ENCODE measurements around the gene LPAR2.
"Not testable (repeated sequence)": the region's sequence is repeated elsewhere in the genome, so short reads cannot be mapped to it uniquely, and the experiment has no call there.

The LPAR2 gene

DNA sequence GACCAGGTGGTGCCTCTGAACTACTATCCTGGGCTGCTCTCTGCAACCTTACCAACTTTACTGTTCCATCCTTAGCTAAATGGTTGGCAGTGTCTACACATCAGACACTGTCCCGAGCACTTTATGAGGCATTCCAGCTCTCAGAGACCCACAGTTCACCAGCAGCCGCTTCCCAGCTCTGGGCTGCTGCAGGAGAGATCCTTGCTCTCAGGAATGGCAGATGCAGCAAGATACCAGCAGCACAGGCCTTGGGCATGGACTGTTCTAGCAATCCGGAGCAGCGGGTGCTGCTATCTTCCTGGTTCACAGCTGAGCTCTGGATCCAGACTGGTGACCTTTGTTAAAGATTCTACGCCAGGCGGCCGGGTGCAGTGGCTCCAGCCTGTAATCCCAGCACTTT, 3.3 kb upstream of the LPAR2 start:
- DNase-seq (ENCODE audit: low spot score): no peak

DNA sequence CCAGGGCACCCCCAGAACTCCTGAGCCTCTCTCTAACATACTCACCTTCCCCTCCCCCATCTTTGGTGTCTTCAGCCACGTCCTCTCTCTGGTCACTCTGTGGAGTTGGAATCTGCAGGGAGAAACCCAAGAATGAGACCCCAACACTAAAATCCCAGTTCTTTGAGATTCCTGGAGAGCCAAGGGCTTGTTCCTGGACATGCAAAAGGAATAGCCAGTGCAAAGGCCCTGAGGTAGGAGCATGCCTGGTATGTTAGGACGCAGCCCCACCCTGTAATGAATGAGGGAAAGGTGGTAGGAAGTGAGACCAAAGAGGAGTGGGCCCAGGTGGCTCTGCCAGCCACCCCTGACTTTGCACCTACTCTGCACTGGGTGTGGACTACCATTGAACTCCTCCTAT, 2.4 kb upstream of the LPAR2 start:
- DNase-seq (ENCODE audit: low spot score): no peak

DNA sequence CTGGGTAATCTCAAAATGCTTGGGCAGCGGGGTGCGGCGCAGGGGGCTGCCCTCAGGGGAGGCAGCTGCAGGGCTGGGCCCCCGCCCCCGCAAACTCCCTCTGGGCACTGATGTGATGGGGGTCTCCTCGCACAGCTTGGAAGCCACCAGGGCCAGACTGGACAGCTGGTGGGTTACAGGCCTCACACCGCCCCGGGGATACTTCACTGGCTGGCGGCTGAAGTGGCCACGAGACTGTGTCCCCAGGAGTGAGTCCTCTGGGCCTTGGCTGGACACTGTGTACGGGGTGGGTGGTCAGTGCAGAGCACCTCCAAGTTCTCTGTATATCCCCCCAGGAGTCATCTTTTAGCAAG, 2.0 kb upstream of the LPAR2 start:
- no peak for DNase-seq (ENCODE audit: low spot score)

DNA sequence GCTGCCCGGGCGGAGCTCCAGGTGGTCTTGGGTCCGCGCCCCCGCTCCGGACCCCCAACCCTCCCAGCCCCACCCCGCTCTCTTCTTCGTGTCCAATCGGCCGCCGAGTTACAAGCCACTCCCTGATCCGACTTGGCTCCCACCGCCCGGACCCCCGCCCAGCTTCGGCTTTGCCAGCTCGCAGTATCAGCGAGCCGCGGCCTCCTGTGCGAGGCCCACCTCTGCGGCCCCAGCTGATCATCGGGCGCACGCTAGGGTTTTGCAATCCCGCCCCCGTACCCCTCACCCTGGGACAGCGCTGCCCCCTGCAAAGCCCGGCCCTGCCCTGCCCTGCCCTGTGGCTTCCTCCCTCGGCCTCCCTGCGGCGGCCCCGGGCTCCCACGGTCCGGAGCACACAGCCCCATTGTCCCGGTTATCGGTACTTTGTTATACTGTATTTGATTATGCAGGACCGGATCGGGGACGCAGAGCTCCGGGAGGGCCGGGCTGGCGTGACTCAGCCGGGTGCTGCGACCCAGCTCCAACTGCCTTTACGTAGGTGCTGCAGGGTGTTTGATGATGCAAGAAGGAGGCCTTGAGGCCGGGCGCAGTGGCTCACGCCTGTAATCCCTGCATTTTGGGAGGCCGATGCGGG, 598 bp upstream of the LPAR2 start:
- DNase-seq (ENCODE audit: low spot score): peak; percentile 43

DNA sequence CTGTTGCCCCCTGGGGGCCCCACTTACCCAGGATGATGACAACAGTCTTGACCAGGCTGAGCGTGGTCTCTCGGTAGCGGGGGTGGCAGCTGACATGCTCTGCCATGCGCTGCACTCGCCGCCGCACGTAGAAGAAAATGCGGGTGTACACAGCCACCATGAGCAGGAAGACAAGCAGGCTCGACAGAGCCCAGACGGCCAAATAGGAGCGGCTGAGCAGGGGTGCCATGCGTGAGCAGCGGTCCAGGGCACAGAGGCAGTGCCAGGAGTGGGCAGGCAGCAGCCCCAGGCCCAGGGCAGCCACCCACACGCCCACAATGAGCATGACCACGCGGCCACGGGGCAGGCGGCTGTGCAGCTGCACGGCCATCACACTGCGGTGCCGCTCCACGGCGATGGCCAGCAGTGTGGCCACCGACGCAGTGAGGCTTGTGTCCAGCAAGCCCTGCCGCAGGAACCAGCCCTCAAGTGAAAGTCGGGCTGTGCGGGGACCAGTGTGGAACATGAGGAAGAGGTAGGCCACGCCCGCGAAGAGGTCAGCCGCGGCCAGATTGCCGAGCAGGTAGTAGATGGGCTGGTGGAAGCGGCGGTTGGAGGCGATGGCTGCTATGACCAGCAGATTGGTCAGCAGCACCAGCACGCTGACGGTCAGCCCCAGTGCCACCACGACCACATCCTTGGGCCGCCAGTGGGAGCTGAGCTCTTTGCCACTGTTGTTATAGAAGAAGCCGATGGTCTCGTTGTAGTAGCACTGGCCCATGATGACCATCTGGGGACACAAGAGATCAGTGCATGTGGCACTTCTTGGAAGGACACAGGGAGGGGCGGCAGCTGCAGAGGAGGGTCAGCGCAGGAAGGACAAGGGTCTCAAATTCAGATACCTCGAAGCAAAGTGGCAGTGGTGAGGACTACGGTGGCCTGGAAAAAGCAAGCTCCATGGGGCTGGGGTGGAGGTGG, 1.2 kb downstream of the LPAR2 start:
- DNase-seq (ENCODE audit: low spot score): no peak

DNA sequence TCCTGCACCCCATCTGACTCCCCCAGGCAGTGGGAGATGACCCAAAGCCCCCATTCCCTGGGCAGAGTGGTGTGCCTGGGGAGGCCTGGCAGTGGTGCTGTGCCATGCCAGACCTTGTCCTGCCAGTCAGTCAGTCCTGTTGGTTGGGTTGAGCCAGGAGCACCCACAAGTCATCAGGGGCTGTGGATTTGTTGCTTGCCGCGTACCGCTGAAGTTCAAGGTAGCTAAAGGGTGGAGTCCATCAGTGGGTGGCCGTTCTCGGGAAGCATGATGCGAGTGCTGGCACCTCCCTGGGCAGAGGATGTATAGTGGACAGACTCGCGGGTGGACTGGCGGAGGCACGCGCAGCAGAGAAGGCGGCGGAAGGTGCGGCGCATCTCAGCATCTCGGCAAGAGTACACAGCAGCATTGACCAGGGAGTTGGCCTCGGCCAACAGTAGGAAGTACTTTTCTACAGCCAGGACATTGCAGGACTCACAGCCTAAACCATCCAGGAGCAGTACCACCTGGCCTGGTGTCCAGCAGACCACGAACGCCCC, 3.9 kb downstream of the LPAR2 start:
- no peak for DNase-seq (ENCODE audit: low spot score)

DNA sequence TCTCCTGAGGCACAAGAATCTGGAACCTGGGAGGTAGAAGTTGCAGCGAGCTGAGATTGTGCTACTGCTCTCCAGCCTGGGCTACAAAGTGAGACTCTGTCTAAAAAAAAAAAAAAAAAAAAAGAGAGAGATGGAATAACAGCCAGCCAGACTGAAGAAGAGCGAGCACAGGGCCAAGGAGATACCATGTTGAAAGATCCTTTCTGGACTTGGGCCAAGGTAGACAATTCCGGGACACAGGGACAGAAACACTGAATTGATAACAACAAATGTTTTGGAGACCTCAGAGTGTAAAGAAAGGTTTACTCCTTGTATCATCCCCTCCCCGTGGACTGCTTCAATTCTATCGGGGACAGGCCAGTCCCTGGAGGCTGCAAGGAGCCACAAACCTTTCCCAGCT, 4.6 kb downstream of the LPAR2 start:
- DNase-seq (ENCODE audit: low spot score): no peak

DNA sequence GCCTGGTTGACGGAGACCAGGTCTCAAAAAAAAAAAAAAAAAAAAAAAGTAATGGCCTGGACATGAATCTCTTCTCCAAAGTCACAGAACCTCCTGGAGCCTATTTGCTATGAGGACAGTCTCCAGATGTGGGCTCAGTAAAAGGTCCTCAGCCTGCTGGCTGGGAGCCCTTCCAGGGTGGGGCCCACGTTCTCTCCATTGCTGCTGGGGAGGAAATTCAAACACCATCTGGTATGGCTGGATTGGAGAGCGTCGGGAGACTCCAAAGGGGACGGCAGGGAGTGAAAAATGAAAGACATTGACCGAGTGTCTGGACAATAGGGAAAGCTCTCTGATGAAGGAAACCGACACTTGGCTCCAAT, 8.2 kb downstream of the LPAR2 start:
- no peak for DNase-seq (ENCODE audit: low spot score)

DNA sequence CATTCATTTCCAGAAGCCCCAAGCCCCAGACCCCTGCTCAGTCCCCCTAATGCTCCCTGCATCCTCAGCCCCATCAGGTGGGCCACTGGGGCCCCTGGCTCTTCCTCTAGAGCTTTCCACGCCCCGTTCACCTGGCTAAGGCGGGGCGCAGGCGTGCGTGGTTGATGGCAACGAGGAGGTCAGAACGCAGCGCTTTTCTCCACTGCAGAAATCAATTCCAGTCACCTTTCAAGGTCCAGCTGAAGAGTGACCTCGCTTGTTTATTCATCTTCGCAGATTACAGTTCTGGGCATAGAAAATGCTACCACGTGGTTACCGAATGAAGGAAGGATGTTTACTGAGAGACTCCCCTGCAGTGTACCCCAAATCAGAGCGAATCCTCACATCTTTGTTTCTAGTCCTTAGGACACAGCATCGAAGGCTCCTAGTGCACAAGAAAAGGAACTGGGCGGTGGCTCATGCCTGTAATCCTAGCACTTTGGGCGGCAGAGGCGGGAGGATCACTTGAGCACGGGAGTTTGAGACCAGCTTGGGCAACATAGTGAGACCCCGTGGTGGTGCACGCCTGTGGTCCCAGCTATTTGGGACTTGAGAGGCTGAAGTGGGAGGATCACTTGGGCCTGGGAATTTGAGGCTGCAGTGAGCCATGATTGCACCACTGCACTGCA, 8.7 kb downstream of the LPAR2 start:
- no peak for DNase-seq (ENCODE audit: low spot score)

DNA sequence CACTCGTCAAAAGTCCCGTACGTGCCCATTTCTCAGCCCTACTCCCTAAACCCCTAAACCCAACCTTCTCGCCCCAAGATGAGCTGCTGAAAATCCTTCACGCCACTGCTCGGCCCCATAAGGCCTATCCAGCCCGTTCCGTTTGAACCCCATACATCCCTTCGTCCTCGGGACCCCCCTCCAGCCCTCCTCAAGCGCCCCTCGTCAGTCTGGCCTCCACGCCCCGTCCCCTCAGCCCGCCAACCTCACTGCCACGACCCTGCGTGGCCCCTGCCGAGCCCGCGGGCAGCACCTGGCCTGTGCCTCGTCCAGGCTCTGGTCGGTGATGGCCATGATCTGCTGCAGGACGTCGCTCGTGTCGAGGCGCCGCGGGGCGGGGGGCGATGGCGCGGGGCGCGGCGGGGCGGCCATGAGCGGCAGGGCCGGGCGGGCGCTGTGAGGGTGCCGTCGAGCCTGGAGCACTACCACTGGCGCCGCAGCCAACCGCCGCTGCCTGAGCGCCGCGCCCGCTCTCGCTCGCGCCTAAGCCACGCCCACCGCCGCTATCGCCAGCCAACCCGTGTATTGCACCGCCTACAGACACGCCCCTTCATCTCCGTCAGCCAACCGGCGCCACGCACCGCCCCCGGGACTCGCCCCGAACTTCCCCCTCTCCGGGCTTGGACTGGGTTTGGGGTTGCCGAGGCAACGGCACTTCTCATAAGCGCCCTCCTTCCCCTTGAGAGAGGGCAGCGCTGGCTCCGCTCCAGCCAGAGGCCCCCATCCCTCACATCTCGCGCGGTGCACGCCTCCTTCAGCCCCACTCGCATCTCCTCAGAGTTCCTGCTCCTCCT, 9.6 kb downstream of the LPAR2 start, which contains the start of gene PBX4:
PBX4 (minus strand) TSS at position 469 of the 833 bp plus-strand sequence; CDS start at position 411, 58 bp downstream.
- DNase-seq (ENCODE audit: low spot score): peak; percentile 99

DNA sequence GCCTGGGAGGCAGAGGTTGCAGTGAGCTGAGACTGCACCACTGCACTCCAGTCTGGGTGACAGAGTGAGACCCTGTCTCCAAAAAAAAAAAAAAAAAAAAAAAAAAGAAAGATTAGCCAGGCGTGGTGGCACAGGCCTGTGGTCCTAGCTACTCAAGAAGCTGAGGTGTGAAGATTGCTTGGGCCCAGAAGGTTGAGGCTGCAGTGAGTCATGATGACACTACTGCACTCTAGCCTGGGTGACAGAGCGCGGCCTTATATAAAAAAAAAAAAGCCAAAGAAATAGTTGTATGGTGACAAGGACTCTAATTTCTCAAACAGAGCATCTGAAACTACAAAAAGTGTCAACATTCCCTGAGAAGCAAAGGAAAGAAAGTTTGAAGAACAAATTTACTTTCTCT, 12.9 kb downstream of the LPAR2 start:
- peak; percentile 72 for DNase-seq (ENCODE audit: low spot score)

DNA sequence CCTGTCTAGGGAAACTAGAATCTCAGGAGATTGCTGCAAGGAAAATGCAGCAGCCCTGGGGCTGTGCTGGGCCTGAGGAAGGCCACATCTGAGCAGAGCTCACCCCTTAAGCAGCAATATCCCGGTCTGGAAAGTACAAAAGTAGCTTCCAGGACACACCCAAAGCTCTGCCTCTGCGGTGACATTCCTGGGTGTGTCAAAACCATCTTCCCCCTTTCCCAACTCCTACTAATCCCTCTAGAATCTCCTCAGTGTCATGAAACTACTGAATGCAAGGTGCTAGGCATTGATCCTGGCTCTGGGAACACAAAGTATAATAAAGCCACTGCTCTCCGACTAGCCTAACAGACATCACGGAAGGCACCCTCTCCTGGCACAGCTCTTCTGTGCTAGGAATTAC, 14.5 kb downstream of the LPAR2 start:
- DNase-seq (ENCODE audit: low spot score): no peak

DNA sequence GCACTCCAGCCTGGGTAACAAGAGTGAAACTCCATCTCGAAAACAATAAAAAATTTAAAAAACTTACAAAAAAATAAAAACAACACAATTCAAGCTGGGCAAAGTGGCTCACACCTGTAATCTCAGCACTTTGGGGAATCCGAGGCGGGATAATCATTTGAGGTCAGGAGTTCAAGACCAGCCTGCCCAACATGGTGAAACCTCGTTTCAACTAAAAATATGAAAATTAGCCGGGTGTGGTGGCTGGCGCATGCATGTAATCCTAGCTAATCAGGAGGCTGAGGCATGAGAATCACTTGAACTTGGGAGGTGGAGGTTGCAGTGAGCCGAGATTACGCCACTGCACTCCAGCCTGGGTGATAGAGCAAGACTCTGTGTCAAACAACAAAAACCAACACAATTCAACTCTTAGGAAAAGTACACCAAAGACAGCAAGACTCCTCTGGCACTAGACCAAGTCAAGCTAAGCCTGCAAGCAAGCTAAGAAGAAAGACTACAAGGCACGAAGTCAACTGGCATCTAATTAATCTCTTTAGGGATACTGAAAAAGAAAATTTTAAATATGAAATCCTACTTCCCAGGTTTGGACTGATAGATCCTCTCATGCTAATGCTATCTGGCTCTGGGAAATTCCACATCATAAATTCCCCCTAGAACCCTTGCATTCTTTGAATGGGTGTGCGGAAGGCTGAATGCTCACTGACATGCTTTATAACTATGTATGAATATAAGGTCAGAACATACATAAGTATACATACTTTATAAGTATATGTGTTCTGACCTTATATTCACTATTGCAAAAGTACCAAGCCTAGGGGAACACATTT, 17.4 kb downstream of the LPAR2 start:
- no peak for DNase-seq (ENCODE audit: low spot score)

DNA sequence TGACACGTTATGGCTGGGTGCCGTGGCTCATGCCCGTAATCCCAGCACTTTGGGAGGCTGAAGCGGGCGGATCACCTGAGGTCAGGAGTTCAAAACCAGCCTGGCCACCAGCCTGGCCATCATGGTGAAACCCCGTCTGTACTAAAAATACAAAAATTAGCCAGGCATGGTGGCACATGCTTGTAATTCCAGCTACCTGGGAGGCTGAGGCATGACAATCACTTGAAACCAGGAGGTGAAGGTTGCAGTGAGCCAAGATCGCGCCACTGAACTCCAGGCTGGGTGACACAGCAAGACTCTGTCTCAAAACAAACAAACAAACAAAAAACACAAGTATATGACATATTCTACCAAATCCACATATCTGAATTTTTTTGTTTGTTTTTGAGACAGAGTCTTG, 21.3 kb downstream of the LPAR2 start:
- not testable (repeated sequence) for DNase-seq (ENCODE audit: low spot score)

DNA sequence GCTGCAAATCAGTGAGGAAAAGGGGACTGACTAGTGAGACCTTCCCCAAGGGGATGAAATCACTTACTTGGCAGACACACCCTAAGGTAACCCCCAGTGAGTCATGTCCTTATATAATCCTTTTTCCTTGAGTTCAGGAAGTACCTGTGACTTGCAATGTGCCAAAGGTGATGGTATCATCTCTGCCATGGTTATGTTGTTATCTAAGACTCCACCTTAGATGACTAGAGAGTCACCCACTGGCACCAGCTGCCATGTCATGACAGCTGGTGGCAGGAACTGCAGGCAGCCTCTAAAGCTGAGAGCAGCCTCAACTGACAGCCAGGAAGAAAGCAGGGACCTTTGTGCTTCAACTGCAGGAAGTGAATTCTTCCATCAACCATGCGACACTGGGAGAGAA, 22.0 kb downstream of the LPAR2 start:
- DNase-seq (ENCODE audit: low spot score): peak; percentile 88

DNA sequence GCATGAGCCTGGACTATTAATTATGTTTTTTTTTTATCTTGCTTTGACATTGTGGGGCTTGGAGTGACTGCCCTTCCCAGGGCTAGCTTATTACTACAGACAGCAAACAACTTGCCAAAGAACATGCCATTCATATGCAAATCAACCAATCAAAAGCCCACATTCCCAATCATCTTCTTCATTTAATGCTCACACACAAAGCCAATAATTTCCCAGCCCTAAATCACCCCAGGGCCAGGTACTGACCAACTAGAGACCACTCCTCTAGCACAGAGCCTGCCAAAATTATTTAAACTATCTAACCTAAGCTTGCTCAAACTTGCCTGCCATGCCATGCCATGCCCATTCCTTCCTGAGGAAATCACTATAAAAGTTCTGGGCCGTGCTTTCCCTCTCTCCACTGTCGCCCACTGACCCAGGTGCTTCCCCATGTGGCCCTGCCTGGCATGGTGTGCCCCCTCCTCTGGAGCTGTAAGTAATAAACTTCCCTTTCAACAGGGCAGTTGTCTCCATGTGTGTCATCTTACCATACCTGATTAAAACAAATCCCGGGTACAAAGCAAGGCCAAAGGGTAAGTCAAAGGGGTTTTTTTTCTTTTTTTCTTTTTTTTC, 25.2 kb downstream of the LPAR2 start:
- DNase-seq (ENCODE audit: low spot score): no peak

DNA sequence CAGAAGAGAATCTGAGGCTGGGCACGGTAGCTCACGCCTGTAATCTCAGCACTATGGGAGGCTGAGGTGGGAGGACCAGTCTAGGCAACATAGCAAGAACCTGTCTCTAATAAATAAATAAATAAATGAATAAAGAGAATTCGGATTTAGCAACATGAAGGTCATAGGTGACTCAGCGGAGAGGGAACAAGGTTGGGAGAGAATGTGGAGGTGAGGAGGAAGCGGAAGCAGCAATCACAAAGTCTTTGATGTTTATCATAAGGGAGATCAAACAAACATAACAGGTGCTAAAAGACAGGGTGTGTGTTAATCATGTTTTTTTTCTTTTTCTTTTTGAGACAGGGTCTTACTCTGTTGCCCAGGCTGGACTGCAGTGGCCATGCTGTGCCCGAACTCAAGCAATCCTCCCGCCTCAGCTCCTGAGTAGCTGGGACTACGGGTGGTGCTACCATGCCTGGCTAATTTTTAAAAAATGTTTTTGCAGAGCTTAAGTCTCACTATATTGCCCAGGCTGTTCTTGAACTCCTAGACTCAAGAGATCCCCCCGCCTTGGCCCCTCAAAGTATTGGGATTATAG, 25.8 kb downstream of the LPAR2 start:
- peak; percentile 69 for DNase-seq (ENCODE audit: low spot score)

DNA sequence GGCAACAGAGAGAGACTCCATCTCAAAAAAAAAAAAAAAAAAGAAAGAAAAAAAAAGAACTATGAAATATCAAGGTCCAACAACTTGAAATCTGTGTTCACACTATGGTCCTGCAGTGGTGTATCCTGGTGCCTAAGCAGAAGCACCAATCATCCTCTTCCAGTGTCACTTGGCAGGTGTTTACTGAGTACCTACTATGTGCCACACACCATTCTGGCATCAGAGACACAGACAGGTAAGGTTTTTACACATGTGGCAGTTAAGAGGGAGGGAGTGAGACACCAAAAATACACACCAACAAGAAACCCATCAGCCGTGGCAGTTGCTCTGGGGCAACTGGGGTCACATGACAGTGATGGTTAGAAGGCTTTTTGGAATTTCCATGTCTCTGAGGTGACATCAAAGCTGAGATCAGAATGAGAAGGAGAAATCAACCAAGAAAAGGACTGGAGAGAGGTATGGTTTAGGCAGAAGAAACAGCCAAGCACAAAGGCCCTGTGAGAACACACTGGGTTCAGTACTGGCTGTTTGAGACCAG, 27.2 kb downstream of the LPAR2 start:
- no peak for DNase-seq (ENCODE audit: low spot score)

DNA sequence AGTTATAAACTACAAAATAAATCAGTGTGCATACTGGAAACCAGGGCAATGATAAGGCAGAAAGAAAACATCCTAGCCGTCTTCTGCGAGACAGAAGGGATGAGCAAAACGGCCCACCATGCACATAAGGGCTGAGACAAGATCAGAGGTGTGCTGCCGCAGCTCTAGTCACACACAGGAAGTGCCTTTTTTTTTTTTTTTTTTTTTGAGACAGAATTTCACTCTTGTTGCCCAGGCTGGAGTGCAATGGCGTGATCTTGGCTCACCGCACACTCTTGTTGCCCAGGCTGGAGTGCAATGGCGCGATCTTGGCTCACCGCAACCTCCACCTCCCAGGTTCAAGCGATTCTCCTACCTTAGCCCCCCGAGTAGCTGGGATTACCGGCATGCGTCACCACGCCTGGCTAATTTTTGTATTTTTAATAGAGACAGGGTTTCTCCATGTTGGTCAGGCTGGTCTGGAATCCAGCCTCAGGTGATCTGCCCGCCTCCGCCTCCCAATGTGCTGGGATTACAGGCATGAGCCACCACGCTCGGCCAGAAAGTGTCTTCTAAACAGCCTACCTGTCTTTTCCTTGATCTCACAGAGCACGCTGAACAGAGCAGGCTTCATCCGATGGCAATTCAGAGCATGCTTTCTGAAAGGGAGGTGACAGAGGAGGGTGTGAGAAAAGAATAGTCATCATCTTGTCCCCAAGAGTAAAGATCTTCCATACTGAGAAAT, 29.1 kb downstream of the LPAR2 start:
- DNase-seq (ENCODE audit: low spot score): peak; percentile 75
